Measurements from ENCODE around the gene TMEM41B. TPM values are rescaled to one million over a fixed set of nuclear protein-coding genes. Genes with fewer than 3 reads are reported as not detected.
"Not testable (repeated sequence)": the region's sequence is repeated elsewhere in the genome, so short reads cannot be mapped to it uniquely, and the experiment has no call there.

The TMEM41B gene
- polyA plus RNA-seq (2011; rRNA removed): 18.7 and 22.8 TPM in 2 replicates
- polyA minus RNA-seq (2011; rRNA and poly(A)+ RNA removed): 8.9 and 10.8 TPM in 2 replicates

- ChIA-PET POLR2A (interaction anchor here (0.5 kb wide), 1 partner anchor 148 kb away, joined by 3 read pairs; no protein-coding TSS in a partner anchor), CTCF (interaction anchor here (0.6 to 1.6 kb wide), 5 partner anchors 15 to 132 kb away, joined by 3 to 5 read pairs (median 4); partner anchors contain the start of gene IPO7)
- peak; percentile 89 for DNase-seq (ENCODE audit: low read depth)
- peak within 1 kb of the TSS; percentile 88 for H3K4me3 ChIP-seq (ENCODE audit: low read depth, low read length)
- TF ChIP-seq, protein P1, sequence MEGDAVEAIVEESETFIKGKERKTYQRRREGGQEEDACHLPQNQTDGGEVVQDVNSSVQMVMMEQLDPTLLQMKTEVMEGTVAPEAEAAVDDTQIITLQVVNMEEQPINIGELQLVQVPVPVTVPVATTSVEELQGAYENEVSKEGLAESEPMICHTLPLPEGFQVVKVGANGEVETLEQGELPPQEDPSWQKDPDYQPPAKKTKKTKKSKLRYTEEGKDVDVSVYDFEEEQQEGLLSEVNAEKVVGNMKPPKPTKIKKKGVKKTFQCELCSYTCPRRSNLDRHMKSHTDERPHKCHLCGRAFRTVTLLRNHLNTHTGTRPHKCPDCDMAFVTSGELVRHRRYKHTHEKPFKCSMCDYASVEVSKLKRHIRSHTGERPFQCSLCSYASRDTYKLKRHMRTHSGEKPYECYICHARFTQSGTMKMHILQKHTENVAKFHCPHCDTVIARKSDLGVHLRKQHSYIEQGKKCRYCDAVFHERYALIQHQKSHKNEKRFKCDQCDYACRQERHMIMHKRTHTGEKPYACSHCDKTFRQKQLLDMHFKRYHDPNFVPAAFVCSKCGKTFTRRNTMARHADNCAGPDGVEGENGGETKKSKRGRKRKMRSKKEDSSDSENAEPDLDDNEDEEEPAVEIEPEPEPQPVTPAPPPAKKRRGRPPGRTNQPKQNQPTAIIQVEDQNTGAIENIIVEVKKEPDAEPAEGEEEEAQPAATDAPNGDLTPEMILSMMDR (IDR thresholded peaks at IDR 0.05; ENCODE audit: insufficient read depth, low read depth, low read length): 0 out of 2 replicates have a peak, but pooled peaks have one; percentile 4
- no peaks in the 10 kb centered on the region for H3K27me3 ChIP-seq (ENCODE audit: control insufficient read depth, insufficient read depth, low read length)
- H3K36me3 ChIP-seq (ENCODE audit: control insufficient read depth, insufficient read depth, low read length): no peaks in the 10 kb centered on the region
Measured at GRCh38 chr11:9314291-9315077, at the start of gene TMEM41B. TSS of gene TMEM41B (minus strand) at chr11:9314593. CDS start at chr11:9314441, 152 bp downstream.

- no peaks in the 10 kb centered on the region for H3K27me3 ChIP-seq (ENCODE audit: control insufficient read depth, insufficient read depth, low read length)
Measured at GRCh38 chr11:9362393-9362863, 48.0 kb upstream of the TMEM41B start.

GRCh38 chr11:9360862-9361622 lies 46.6 kb upstream of the TMEM41B start:
- CTCF ChIA-PET; H3K27me3 ChIP-seq (ENCODE audit: control insufficient read depth, insufficient read depth, low read length); H3K4me3 ChIP-seq (ENCODE audit: low read depth, low read length); DNase-seq (ENCODE audit: low read depth); H3K36me3 ChIP-seq (ENCODE audit: control insufficient read depth, insufficient read depth, low read length); POLR2A ChIA-PET: not testable (repeated sequence)

More at GRCh38 chr11:9362393-9362863, 48.0 kb upstream of the TMEM41B start:
- no peak for DNase-seq (ENCODE audit: low read depth)
- ChIA-PET CTCF (no interaction called here), POLR2A (no interaction called here)
- no peaks in the 10 kb centered on the region for H3K36me3 ChIP-seq (ENCODE audit: control insufficient read depth, insufficient read depth, low read length)
- no peak overlapping the region for H3K4me3 ChIP-seq (ENCODE audit: low read depth, low read length)
- TF ChIP-seq, protein P1 (IDR thresholded peaks at IDR 0.05; ENCODE audit: insufficient read depth, low read depth, low read length): no peak

DNA sequence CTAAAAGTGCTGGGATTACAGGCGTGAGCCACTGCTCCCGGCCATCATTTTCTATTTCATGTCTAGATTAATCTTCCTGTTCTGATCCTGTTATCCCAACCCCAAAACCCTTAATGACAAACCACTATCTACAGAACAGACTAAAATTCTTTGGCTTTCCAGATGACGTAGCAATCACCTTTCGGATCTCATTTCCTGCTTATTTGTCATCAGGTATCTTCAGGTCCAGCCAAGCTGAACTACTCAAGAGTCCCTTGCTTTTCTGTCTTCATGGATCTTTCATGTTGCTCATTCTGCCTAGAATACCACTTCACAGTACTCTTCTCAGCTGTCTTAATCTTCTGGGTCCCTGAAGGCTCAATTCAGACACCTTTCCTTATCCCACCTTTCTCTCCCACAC lies 42.6 kb upstream of the TMEM41B start:
- H3K4me3 ChIP-seq (ENCODE audit: low read depth, low read length): no peak overlapping the region
- ChIA-PET POLR2A (no interaction called here), CTCF (no interaction called here)
- H3K36me3 ChIP-seq (ENCODE audit: control insufficient read depth, insufficient read depth, low read length): no peaks in the 10 kb centered on the region
- TF ChIP-seq, protein P1 (IDR thresholded peaks at IDR 0.05; ENCODE audit: insufficient read depth, low read depth, low read length): no peak
- H3K27me3 ChIP-seq (ENCODE audit: control insufficient read depth, insufficient read depth, low read length): no peaks in the 10 kb centered on the region
- DNase-seq (ENCODE audit: low read depth): no peak

DNA sequence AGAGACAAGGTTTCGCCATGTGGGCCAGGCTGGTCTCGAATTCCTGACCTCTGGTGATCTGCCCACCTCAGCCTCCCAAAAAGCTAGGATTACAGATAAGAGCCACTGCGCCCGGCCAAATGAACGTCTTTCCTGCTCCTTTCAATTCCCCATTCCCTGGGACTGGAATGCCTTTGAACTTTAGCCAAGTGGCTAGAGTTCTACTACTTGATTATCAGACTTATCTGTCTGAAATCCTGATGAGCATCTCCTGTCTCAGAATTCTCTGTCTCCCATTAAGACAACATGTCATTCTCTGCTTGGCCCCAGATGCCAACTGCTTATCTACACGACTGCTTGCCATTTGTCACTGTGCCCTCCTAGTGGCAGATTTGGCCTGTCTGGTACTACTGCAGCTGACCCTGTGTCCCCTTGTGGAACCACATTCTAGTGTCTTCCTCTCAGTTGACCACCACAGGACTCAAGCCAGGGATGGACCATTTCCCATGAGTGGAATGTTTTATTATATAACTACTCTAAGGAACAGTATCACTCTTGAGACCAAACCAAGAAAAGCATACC lies 37.0 kb upstream of the TMEM41B start:
- H3K36me3 ChIP-seq (ENCODE audit: control insufficient read depth, insufficient read depth, low read length): no peaks in the 10 kb centered on the region
- H3K4me3 ChIP-seq (ENCODE audit: low read depth, low read length): no peak overlapping the region
- ChIA-PET CTCF (no interaction called here), POLR2A (no interaction called here)
- H3K27me3 ChIP-seq (ENCODE audit: control insufficient read depth, insufficient read depth, low read length): no peaks in the 10 kb centered on the region
- TF ChIP-seq, protein P1 (IDR thresholded peaks at IDR 0.05; ENCODE audit: insufficient read depth, low read depth, low read length): no peak
- no peak for DNase-seq (ENCODE audit: low read depth)

- H3K27me3 ChIP-seq (ENCODE audit: control insufficient read depth, insufficient read depth, low read length); DNase-seq (ENCODE audit: low read depth); H3K36me3 ChIP-seq (ENCODE audit: control insufficient read depth, insufficient read depth, low read length); H3K4me3 ChIP-seq (ENCODE audit: low read depth, low read length); POLR2A ChIA-PET: not testable (repeated sequence)
- CTCF ChIA-PET: interaction anchor here (0.8 to 1.0 kb wide), 3 partner anchors 9 to 34 kb away, joined by 3 read pairs; no protein-coding TSS in a partner anchor
Measured at GRCh38 chr11:9347779-9348178, 33.4 kb upstream of the TMEM41B start.
